ENCODE measurements around the gene ZCCHC17.

ZCCHC17 gene

DNA sequence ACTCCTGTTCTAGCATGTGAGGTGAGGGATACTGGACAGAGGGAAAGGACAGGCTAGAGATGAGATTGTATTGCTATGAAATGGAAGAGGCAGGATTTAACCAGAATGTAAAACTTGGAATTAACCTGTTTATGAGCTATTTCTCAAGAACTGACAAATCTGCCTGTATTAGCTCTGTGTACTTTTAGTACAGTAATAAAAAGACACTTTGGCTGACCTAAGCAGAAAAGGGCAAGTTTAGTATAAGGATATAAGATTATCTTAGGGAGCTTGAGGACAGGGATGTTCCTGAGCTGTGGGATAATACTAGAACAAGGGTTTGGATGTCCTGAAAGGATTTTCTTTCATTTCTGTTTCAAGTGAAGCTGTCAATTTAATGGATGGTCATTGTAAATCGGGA, 11.2 kb downstream of the ZCCHC17 start:
- DNase-seq = no peak

DNA sequence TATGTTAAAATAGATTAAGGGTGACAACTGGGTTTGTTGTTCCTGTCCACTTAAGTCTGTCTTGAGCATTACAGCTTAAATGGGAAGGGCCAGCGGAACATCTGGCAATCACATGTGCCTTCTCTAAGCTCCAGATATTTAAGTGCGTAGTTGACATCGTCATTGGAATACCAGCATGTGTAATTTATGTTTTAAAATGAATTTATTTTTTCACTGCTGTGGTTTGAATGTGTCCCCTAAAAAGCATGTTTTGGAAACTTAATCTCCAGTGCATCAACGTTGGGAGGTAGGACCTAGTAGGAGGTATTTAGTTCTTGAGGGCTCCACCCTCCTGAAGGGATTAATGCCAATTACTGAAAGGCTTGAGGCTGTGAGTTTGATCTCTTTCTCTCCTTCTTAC, 13.4 kb downstream of the ZCCHC17 start:
- no peak for DNase-seq

DNA sequence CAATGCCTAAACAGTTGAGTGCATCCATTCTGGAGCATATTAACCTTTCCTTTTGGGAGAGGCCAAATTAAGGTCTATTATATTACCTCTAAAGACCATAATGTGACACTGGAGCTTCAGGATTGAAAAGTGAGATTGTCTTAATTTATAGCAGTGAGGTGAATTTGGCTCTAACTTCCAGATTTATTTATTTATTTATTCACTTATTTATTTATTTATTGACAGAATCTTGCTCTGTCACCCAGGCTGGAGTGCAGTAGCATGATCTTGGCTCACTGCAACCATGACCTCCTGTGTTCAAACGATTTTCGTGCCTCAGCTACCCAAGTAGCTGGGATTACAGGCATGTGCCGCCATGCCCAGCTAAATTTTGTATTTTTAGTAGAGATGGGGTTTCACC, 19.1 kb downstream of the ZCCHC17 start:
- no peak for DNase-seq

DNA sequence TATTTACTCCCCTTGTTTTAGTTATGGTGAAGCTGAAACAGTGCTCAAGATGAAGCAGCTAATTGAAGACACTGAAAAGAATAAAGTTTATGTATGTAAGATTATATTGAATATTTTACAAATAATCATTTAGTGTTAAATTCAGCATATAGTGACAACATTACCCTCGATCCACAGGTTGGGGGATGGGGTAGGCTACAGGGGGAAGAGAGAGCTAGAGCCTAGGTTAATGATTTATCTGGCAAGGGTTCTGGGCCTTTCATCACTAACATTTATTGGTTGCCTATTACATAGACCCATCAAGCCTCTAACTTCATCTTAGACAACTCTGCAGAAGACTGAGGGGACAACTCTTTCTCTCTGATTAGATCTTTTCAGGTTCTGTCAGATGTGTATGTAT, 21.3 kb downstream of the ZCCHC17 start:
- DNase-seq = no peak

DNA sequence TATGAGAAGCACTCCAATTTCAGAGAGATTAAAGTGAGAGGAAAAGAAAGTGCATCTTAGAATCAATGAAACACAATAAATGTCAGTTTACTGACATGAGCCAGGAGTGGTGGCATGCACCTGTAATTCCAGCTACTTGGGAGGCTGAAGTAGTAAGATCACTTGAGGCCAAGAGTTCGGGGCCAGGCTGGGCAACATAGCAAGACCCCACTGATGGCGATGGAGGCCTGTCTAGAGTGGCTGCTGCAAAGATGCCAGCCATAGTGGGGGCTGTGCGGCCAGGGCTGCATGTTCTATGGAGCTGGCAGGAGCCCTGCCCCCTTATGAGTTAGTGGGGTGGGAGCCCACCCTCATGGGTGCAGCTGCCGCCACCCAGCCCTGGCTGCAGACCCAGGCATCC, 27.3 kb downstream of the ZCCHC17 start:
- no peak for DNase-seq

DNA sequence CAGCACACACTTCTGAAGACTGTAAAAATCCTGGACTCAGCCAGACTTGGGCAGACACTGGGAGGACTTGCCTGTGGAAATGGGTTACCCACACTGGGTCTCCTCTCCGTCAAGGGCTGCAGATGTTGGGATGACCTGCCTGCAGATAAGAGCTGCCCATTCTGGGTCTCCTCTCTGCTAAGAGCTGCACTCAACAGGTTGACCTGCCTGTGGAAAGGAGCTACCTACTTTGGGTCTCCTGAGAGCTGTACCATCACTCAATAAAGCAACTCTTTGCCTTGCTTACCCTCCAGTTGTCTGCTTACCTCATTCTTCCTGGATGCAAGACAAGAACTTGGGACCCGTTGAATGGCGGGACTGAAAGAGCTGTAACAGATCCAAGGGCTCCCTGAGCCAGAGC, 28.2 kb downstream of the ZCCHC17 start:
- no peak for DNase-seq

DNA sequence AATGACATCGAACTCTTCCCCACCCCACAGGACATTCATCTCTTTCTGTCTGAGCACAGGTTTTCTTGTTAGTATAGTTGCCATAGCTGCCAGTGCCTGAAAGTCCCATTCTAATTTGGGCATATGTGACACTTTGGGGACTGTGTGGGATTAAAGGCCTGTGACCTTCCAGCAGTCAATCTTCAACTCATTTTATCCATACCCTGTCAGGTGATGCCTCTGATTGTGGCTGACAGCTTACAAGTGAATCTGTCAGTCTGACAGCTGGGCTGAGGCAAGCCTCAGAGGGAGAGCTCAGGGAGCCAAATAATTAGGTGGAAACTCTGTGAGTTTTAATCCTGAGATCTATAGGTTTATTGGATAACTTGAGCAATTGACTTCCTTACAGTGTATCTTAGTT, 29.6 kb downstream of the ZCCHC17 start:
- DNase-seq = no peak

DNA sequence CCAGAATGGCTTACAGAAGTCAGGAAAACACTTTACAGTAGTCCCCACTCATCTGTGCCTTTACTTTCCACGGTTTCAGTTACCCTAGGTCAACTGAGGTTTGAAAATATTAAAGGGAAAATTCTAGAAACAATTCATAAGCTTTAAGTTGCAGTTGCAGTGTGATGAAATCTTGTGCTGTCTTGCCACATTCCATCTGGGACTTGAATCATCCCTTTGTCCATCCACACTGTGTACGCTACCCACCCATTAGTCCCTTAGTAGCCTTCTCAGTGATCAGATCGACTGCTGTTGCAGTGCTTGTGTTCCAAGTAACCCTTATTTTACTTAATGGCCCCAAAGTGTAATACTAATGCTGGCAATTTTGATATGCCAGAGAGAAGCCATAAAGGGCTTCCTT, 30.5 kb downstream of the ZCCHC17 start:
- no peak for DNase-seq

DNA sequence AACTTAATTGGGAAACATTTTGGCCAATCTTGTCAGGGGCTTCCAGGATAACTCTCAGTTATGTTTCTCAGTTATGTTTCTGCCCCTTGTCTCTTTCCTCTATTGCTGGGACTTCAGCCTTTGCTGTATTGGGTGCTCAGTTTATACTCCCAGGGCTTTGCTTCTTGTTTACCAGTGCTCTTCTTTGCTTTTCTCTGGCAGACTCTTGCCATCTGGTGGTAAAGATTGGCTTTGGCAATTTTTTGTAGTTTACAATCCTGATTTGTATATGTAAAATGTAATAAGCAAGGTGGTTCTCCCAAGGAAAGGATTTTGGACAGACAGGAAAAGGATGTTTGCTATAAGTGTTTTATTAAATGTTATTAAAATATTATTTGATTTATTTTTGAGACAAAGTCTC, 38.2 kb downstream of the ZCCHC17 start:
- no peak for DNase-seq

DNA sequence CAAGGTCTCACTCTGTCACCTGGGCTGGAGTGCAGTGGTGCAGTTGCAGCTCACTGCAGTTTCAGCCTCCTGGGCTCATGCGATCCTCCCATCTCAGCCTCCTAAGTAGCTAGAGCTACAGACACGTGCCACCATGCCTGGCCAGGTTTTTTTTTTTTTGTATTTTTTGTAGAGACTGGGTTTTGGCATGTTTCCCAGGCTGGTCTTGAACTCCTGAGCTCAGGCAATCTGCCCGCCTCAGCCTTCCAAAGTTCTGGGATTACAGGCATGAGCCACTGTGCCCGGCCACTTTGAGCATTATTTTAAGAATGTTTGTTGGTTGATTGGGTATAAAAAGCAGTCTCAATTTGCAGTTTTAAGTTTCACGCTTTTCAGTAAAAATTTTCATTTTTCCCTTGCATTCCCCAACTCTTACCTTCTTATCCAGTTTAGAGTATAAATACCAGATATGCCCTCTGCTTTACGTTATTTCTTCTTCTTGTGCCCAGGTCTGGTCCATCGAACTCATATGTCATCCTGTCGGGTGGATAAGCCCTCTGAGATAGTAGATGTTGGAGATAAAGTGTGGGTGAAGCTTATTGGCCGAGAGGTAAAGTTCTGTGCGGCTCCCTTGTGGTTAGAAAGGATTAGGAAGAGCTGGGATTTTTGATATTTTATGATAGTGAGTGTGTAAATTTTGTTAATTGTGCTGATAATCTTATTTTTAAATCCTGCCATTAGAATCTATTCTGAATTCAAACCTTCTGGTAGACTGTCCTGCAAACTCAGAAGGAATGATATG, 40.0 kb downstream of the ZCCHC17 start:
- DNase-seq = no peak

DNA sequence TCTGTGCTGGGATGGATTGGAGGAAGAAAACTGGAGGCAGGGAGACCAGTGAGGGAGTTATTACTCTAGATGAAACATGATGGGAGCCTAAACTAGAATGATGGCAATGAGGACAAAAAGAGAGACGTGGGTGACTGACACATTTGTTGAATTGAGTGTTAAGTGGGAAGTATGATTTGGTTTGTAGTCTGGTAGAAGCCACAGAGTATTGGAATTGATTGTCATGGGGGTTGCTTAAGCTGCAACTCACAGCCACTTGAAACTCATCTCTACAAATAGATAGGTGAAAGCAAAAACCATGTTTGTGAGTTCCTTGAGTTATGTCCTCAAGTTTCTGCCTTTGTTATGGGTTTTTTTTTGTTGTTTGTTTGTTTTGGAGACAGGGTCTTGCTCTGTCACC, 47.7 kb downstream of the ZCCHC17 start:
- no peak for DNase-seq

DNA sequence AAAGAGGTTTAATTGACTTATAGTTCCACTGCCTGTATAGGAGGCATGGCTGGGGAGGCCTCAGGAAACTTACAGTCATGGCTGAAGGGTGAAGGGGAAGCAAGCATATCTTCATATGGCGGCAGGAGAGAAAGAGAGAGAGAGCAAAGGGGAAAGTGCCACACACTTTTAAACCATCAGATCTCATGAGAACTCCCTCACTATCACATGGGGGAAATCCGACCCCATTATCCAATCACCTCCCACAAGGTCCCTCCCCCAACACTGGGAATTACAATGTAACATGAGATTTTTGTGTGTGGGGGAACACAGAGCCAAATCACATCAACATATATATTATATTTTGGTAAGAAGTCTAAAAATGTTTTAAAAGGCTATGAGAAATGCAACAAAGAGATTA, 48.8 kb downstream of the ZCCHC17 start:
- no peak for DNase-seq

DNA sequence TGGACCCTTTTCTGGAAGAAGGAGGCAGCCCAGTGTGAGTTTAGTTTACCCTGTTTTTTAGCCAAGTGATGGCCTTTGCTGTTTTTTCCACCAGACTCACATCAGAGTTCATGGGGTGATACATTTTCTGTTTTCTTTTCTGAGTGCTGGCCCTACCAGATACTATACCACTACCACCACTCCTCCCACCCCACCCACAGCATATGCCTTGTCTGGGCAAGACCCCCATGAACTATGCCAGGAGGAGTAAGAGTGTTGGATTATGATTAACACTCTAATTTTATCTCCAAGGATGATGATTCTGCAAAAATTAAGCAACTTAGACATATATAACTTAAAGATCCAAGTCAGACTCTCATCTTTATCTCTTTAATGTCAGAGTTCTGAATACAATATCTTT, 50.0 kb downstream of the ZCCHC17 start:
- no peak for DNase-seq

DNA sequence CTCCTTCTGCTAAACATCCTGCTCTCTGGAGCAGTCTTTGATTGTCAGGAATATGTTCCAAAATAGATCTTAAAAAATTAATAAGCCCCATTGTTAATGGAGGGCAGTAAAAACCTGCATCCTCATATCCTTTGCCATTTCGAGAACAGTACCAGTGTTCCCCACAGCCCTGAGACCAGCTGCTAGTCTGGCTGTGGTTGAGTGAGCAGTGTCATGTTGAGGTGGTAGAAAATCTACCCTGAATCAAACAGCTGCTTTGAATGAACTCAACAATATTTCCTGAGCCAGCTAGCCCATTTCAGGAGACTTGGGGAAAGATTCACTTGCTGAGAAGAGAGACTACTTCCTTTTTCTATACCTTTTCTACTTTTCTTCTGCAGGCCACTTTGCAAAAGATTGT, 51.6 kb downstream of the ZCCHC17 start:
- DNase-seq = no peak

DNA sequence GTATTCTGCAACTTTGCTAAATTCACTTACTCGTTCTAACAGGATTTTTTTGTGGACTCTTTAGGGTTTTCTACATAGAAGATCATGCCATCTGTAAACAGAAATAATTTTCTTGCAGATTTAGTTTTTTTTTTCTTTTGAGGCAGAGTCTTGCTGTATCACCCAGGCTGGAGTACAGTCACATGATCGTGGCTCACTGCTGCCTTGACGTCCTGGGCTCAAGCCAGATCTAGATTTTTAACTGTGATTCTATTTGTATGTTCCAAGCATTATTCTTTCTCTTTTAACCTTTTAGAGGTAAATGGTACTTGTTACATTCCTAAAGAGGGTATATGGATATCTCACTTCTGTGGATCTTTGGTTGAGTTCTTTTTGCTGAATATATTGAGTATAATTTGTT, 57.5 kb downstream of the ZCCHC17 start:
- DNase-seq = no peak

DNA sequence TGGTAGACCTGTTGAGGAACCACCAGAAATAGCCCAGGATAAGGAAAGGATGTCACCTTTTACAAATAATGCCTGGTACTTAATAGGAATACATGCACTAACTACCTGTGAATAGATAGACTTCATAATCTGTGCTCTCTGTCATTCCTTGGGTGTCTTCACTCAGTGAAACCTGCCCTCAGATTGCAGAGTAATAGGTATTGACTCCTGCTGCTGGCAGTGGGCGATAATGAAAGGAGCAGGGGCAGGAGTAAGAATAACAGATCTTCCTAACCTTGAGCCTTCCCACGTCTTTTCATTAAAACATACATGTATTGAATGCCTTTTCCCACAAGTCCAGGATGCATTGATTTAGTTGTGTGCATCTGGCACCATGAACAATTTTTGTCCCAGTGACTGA, 59.6 kb downstream of the ZCCHC17 start:
- no peak for DNase-seq

DNA sequence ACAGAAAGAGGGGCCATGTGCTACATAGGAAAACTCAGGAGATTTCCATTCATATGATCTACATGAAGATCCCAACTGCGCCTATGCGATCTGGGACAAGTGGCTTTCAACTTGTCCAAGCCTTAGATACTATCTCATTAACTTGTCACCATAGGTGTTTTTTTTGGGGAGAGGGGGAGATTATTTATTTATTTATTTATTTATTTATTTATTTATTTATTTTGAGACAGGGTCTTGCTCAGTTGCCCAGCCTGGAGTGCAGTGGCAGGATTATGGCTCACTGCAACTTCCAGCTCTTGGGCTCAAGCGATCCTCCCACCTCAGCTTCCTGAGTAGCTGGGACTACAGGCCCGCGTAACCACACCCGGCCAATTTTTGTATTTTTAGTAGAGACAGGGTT, 64.8 kb downstream of the ZCCHC17 start:
- no peak for DNase-seq

DNA sequence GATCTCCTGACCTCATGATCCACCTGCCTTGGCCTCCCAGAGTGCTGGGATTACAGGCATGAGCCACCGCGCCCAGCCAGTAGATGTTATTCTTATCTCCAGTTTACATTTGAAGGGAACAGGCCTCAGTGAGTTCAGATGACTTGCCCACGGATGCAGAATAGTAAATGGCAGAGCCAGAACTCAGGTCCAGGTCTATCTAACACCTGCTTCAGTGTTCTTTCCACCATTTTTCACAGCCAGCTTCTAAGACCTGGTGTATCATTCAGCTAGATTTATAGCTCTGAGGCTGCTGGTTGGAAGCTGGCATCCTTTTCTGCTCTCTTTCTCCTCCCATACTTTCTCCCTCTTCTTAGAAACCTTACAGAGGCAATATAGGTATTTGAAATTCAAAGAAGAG, 65.2 kb downstream of the ZCCHC17 start:
- DNase-seq = no peak

DNA sequence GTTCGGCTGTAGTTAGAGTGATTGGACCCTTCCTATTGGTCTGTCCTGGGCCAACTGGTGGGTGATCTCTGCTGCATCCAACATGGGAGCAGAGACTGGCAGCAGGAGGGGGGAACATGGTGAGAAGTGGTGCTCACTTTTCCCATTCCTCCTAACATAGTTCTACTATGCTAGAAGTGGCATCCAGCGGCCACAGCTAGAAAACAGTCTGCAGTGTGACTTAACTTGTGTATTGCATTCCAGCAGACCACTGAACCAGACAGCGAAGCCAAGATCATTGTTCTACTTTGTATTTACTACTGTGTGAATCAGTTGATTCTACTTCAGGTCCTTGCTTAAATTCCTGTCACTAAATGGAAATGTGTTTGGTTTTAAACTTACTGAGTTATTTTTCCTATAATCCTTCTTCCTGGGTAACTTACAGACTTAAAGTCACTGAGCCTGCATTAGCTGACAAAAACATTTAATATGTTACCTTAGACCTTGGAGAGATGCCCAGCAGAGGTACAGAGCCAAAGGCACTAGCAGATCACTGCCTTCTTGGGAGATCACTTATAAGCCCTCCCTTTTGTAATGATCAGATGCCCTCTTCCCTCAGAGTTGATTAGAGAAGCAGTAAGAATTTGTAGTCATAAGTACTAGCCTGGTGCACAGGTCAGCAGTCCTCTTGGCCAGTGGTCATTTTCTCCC, 67.9 kb downstream of the ZCCHC17 start:
- no peak for DNase-seq

DNA sequence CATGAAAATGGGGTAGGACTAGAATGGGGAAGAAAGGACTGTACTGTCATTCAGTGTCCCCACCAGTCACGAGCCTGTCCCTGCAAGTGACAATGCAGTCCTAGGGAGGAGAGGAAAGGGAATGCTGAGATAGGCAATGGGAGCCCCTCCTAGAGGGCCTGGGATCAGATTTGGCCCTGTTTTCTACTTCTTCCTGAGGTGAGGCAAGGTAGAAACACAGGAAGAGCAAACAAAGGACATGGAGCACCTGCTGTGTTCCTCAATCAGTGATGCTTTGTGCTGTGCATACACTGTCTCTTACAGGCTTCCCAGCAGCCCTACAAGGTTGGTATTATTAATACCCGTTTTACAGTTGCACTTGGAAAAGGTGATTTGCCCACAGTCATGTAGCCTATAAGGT, 70.0 kb downstream of the ZCCHC17 start:
- DNase-seq = no peak

DNA sequence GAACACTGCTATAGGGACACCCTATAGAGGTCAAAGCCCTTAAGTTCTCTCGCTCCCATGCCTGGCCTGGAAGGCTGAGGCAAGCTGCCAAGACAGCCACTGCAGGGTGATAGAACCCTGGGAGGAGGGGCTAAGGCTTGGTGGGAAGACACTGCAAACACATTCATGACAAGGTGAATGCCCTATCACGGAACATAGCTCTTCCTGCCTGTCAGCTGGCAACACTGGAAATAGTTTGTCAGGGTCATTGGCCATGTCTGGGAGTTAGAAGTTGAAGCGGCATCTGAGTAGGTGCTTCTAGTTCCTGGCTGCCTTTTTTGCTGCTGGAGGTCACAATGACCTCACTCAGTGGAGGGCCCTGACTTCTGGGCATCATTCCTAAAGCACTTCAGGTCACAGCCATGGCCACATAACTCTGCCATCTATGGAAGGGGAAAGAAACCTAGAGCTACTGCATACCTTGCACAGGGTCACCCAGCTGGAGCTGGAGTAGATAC, 71.8 kb downstream of the ZCCHC17 start:
- no peak for DNase-seq

DNA sequence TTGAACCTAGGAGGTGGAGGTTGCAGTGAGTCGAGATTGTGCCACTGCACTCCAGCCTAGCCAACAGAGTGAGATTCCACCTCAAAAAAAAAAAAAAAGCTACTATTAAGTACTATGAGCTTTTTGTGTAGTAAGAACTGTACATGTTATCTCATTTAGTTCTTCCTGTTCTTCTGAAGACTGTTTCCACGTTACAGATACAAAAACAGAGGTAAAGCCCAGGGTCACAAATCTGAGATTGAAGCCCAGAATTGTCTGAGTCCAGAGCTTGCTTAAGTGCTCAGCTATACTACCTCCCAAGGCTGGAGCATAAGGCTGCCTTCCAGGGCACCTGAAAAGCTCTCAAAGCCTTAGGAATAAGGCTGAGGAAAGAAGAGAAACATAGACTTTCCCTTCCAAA, 73.2 kb downstream of the ZCCHC17 start:
- no peak for DNase-seq

DNA sequence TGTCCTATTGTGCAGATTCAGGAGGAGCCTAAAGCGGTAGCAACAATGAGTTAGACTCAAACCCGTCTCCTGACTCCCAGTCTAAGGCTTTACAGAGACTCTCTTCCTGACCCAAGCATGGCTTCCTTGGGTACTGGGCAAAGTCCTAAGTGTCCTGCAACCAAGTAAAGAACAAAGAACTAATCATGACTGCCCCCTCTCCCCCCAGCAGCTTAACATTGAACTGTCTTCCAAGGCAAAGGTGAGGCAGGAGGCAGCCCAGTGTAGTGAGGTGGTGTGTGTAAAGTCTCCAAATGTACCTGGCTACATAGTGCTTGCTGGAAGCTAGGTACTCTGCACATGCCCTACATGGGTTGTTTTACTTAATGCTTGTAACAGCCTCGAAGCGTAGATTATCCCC, 73.7 kb downstream of the ZCCHC17 start:
- DNase-seq = no peak

DNA sequence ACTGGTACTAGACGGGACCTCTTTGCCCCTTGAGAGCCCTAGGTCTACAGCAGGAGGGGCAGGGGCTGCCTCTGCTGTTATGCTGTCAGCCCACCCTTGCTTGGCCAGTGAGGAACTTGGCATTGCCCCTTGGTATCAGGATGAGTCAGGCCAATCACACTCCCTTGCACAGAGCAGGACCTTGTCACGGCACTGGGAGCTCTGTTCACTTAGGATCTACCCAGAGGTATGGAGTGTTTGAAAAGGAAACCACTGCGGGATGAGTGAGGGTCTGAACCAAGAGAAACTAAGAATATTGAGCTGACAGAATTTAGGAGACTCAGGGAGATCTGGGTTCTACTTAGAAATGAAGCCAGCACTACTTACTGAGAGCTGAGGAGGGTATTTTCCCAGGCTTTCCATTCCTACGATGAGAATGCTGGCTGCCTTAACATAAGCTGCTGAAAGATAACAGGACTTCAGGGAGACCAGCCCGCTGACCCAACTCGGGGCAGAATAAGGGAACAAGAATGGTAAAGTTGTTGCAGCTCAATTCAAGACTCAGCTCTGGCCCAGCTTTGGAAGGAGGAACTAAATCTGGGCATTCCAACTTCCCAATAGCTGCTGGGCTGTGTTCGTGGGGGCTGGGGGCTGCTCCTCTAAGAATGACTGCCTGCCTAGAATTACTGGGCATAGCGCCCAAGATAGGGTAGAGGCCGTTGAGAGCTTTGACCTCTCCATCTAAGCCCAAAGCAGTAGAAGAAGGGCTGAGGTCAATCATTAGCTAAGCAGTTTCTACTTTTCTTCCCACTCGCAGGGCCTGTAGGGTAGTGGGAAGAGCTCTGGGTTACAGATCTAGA, 74.5 kb downstream of the ZCCHC17 start:
- no peak for DNase-seq

All from DMS79 (cell line).